ENCODE results near the gene FILIP1L.

DNA sequence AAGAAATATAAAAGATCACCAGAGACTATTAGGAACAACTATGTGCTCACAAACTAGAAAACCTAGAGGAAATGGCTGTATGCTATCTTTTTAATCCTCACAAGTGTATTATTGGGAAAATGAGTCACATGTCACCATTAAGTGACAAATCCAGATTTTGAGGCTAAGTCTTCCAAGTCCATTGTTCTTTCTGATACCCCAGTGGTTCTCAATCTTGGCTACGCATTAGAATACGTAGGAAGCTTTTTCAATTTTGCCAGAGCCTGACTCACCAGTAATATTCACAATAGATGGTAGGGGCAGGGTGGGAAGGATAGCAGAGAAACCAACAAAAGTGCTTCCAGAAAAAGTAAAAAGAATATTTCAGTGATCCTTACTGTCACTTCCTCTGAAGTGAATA lies 117.0 kb downstream of the FILIP1L start:
- TF ChIP-seq, protein P1, sequence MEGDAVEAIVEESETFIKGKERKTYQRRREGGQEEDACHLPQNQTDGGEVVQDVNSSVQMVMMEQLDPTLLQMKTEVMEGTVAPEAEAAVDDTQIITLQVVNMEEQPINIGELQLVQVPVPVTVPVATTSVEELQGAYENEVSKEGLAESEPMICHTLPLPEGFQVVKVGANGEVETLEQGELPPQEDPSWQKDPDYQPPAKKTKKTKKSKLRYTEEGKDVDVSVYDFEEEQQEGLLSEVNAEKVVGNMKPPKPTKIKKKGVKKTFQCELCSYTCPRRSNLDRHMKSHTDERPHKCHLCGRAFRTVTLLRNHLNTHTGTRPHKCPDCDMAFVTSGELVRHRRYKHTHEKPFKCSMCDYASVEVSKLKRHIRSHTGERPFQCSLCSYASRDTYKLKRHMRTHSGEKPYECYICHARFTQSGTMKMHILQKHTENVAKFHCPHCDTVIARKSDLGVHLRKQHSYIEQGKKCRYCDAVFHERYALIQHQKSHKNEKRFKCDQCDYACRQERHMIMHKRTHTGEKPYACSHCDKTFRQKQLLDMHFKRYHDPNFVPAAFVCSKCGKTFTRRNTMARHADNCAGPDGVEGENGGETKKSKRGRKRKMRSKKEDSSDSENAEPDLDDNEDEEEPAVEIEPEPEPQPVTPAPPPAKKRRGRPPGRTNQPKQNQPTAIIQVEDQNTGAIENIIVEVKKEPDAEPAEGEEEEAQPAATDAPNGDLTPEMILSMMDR (IDR thresholded peaks at IDR 0.05), result no peak
- TF ChIP-seq POLR2A (IDR thresholded peaks at IDR 0.05), result no peak

Data from adrenal gland (tissue), 5 donors.